ENCODE measurements around the gene PRIM1. TPM values are rescaled to one million over a fixed set of nuclear protein-coding genes. Genes with fewer than 3 reads are reported as not detected.

The PRIM1 gene
- total RNA-seq, 1 experiment from 2014 or later, result 7.8 TPM

DNA sequence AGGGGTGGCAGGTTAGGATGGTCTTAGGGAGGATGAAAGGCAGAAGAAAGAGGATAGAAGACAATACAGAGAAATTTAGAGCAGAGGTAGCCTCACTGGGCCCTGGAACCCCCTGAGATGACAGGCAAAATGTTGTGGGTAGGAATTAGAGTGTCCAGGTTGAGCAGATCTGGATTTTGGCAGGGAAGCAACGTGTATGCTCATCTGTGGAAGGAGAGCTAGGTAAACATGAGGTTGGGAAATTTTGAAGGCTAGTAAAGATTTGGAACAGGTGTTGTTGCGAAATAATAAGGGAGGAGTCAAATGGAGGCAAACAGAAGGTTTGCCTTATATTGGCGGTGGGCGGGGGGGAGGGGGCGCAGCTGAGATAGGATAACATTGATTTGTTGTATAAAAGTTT lies 16.3 kb upstream of the PRIM1 start:
- no TSS peak for BruUV-seq (replicated peaks)
- TF ChIP-seq, protein P1, sequence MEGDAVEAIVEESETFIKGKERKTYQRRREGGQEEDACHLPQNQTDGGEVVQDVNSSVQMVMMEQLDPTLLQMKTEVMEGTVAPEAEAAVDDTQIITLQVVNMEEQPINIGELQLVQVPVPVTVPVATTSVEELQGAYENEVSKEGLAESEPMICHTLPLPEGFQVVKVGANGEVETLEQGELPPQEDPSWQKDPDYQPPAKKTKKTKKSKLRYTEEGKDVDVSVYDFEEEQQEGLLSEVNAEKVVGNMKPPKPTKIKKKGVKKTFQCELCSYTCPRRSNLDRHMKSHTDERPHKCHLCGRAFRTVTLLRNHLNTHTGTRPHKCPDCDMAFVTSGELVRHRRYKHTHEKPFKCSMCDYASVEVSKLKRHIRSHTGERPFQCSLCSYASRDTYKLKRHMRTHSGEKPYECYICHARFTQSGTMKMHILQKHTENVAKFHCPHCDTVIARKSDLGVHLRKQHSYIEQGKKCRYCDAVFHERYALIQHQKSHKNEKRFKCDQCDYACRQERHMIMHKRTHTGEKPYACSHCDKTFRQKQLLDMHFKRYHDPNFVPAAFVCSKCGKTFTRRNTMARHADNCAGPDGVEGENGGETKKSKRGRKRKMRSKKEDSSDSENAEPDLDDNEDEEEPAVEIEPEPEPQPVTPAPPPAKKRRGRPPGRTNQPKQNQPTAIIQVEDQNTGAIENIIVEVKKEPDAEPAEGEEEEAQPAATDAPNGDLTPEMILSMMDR (IDR thresholded peaks at IDR 0.05; ENCODE audit: unreplicated experiment), result no peak
- H3K27me3 Mint-ChIP-seq (ENCODE audit: insufficient read depth, unreplicated experiment), result no peaks in the 10 kb centered on the region
- ChIA-PET POLR2A (interaction anchor here (0.5 to 1.4 kb wide), 3 partner anchors 9 to 129 kb away, joined by 3 to 5 read pairs (median 5); no protein-coding TSS in a partner anchor), CTCF (interaction anchor here (0.7 to 2.8 kb wide), 4 partner anchors 9 to 236 kb away, joined by 3 to 14 read pairs (median 6); no protein-coding TSS in a partner anchor)
- no peaks in the 10 kb centered on the region for H3K9me3 Mint-ChIP-seq (ENCODE audit: unreplicated experiment)
- DNase-seq (ENCODE audit: unreplicated experiment), result peak; percentile 66
- H3K27ac Mint-ChIP-seq (ENCODE audit: low read depth, unreplicated experiment), result no peak overlapping the region
- no peak overlapping the region for H3K4me3 Mint-ChIP-seq (ENCODE audit: unreplicated experiment)
- H3K36me3 Mint-ChIP-seq (ENCODE audit: insufficient read depth, unreplicated experiment), result no peaks in the 10 kb centered on the region
- H3K4me1 Mint-ChIP-seq (ENCODE audit: insufficient read depth, unreplicated experiment), result peaks cover 18% of the 10 kb centered on the region
- intact Hi-C loops (cut with micrococcal nuclease), result no loop called here

GRCh38 chr12:56766535-56766934 lies 14.4 kb upstream of the PRIM1 start:
- TF ChIP-seq, protein P1 (IDR thresholded peaks at IDR 0.05; ENCODE audit: unreplicated experiment), result no peak
- Mint-ChIP-seq H3K27me3 (ENCODE audit: insufficient read depth, unreplicated experiment) (no peaks in the 10 kb centered on the region), H3K4me1 (ENCODE audit: insufficient read depth, unreplicated experiment) (peaks cover 23% of the 10 kb centered on the region), H3K4me3 (ENCODE audit: unreplicated experiment) (no peak overlapping the region), H3K9me3 (ENCODE audit: unreplicated experiment) (no peaks in the 10 kb centered on the region), H3K27ac (ENCODE audit: low read depth, unreplicated experiment) (no peak overlapping the region), H3K36me3 (ENCODE audit: insufficient read depth, unreplicated experiment) (no peaks in the 10 kb centered on the region)
- ChIA-PET POLR2A (interaction anchor here (0.7 kb wide), 1 partner anchor 227 kb away, joined by 3 read pairs; no protein-coding TSS in a partner anchor), CTCF (interaction anchor here (0.6 to 1.7 kb wide), 3 partner anchors 8 to 222 kb away, joined by 3 to 6 read pairs (median 3); no protein-coding TSS in a partner anchor)
- intact Hi-C loops (cut with micrococcal nuclease), result no loop called here
- BruUV-seq (replicated peaks), result no TSS peak
- DNase-seq (ENCODE audit: unreplicated experiment), result no peak

GRCh38 chr12:56763753-56764657 lies 11.9 kb upstream of the PRIM1 start:
- no peak for DNase-seq (ENCODE audit: unreplicated experiment)
- H3K4me3 Mint-ChIP-seq (ENCODE audit: unreplicated experiment), result no peak overlapping the region
- TF ChIP-seq, protein P1 (IDR thresholded peaks at IDR 0.05; ENCODE audit: unreplicated experiment), result no peak
- CTCF ChIA-PET, result interaction anchor here (0.7 to 9.7 kb wide), 15 partner anchors 40 to 272 kb away, joined by 3 to 212 read pairs (median 3); no protein-coding TSS in a partner anchor
- H3K36me3 Mint-ChIP-seq (ENCODE audit: insufficient read depth, unreplicated experiment), result no peaks in the 10 kb centered on the region
- intact Hi-C loops (cut with micrococcal nuclease), result loop anchor here (1.0 kb wide), 1 partner anchor 223 kb away; no protein-coding TSS in a partner anchor
- no TSS peak for BruUV-seq (replicated peaks)
- H3K27me3 Mint-ChIP-seq (ENCODE audit: insufficient read depth, unreplicated experiment), result no peaks in the 10 kb centered on the region
- H3K9me3 Mint-ChIP-seq (ENCODE audit: unreplicated experiment), result peaks cover 1% of the 10 kb centered on the region
- POLR2A ChIA-PET, result interaction anchor here (0.6 to 1.8 kb wide), 4 partner anchors 46 to 934 kb away, joined by 3 to 6 read pairs (median 4); partner anchors contain the start of gene RDH16
- H3K27ac Mint-ChIP-seq (ENCODE audit: low read depth, unreplicated experiment), result no peak overlapping the region
- peaks cover 23% of the 10 kb centered on the region for H3K4me1 Mint-ChIP-seq (ENCODE audit: insufficient read depth, unreplicated experiment)

DNA sequence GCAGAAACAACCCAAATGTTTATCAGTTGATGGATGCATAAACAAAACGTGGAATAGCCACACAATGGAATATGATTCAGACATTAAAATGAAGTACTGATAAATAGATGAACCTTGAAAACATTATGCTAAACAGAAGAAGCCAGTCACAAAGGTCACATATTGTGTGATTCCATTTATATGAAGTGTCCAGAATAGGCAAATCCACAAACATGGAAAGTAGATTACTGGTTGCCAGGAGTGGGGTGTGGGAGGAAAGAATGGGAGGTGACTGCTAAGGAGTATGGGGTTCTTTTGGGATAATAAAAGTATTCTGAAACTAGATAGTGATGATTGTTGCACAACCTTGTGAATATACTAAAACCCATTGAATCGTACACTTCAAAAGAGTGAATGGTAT lies 9.7 kb upstream of the PRIM1 start:
- intact Hi-C loops (cut with micrococcal nuclease), result no loop called here
- BruUV-seq (replicated peaks), result no TSS peak

More for the DNA sequence above, 9.7 kb upstream of the PRIM1 start:
- TF ChIP-seq, protein P1 (IDR thresholded peaks at IDR 0.05; ENCODE audit: unreplicated experiment), result no peak
- POLR2A ChIA-PET, result interaction anchor here (1.0 kb wide), 1 partner anchor 224 kb away, joined by 5 read pairs; no protein-coding TSS in a partner anchor
- Mint-ChIP-seq H3K27ac (ENCODE audit: low read depth, unreplicated experiment) (no peak overlapping the region), H3K27me3 (ENCODE audit: insufficient read depth, unreplicated experiment) (no peaks in the 10 kb centered on the region), H3K4me3 (ENCODE audit: unreplicated experiment) (no peak overlapping the region), H3K4me1 (ENCODE audit: insufficient read depth, unreplicated experiment) (peaks cover 10% of the 10 kb centered on the region), H3K9me3 (ENCODE audit: unreplicated experiment) (peaks cover 7% of the 10 kb centered on the region), H3K36me3 (ENCODE audit: insufficient read depth, unreplicated experiment) (no peaks in the 10 kb centered on the region)
- no peak for DNase-seq (ENCODE audit: unreplicated experiment)
- CTCF ChIA-PET, result interaction anchor here (0.8 to 9.7 kb wide), 3 partner anchors 26 to 225 kb away, joined by 3 to 212 read pairs (median 3); no protein-coding TSS in a partner anchor

All from MCF 10A (cell line).